HepG2 (cell line): Measurements from ENCODE around the gene MYLK. TPM values are rescaled to one million over a fixed set of nuclear protein-coding genes. Genes with fewer than 3 reads are reported as not detected.

Experiments used
- ASH2L ChIP-seq: fragments of 300-600, 200-600 bp; sonication (generic); IDR thresholded peaks from 2 replicates; pipeline ENCODE4 v1.7.0; 2017; ENCODE audit warnings: low read depth, mild to moderate bottlenecking, moderate library complexity, mixed read lengths, low read length; ENCODE audit not compliant: insufficient read length
- BHLHE40 ChIP-seq: IDR thresholded peaks from 2 replicates; pipeline ENCODE4 v1.6.1; 2011; ENCODE audit warnings: low read length, improper control_type of control experiment
- CCAR2 ChIP-seq: fragments of 200-400 bp; formaldehyde crosslinking; optimal IDR thresholded peaks from 2 replicates; pipeline ENCODE3; 2018; ENCODE audit warnings: low read depth, mild to moderate bottlenecking, low read length, moderate library complexity
- FOXK1 ChIP-seq: sonication (generic); formaldehyde crosslinking; IDR thresholded peaks from 2 replicates; pipeline ENCODE4 v1.4.0; 2020; ENCODE audit warnings: low read depth, missing genetic modification reagents, borderline replicate concordance
- MED8 ChIP-seq: sonication (generic); formaldehyde crosslinking; IDR thresholded peaks from 2 replicates; pipeline ENCODE4 v1.8.1; 2023; ENCODE audit warnings: mild to moderate bottlenecking, missing genetic modification reagents; ENCODE audit not compliant: insufficient replicate concordance
- MIXL1 ChIP-seq: IDR thresholded peaks from 2 replicates; pipeline ENCODE4 v1.6.1; 2016
- RAD51 ChIP-seq: fragments of 450-650 bp; IDR thresholded peaks from 2 replicates; pipeline ENCODE4 v1.6.1; 2016; ENCODE audit warnings: borderline replicate concordance
- REL ChIP-seq: sonication (generic); formaldehyde crosslinking; conservative IDR thresholded peaks from 2 replicates; pipeline ENCODE4 v1.8.0; 2022; ENCODE audit warnings: mild to moderate bottlenecking, missing genetic modification reagents, moderate library complexity
- SNRNP70 ChIP-seq: fragments of 200-400 bp; formaldehyde crosslinking; IDR thresholded peaks from 2 replicates; pipeline ENCODE4 v1.6.1; 2017; ENCODE audit warnings: mild to moderate bottlenecking, low read depth, low read length, moderate library complexity
- TBP ChIP-seq: sonication (generic); formaldehyde crosslinking; IDR thresholded peaks from 2 replicates; pipeline ENCODE4 v1.5.0; 2020; ENCODE audit warnings: missing genetic modification reagents
- ZFP41 ChIP-seq: sonication (generic); formaldehyde crosslinking; IDR thresholded peaks from 2 replicates; pipeline ENCODE4 v1.4.0; 2020; ENCODE audit warnings: mild to moderate bottlenecking, missing genetic modification reagents, borderline replicate concordance
- ZNF138 ChIP-seq: sonication (generic); formaldehyde crosslinking; IDR thresholded peaks from 2 replicates; pipeline ENCODE4 v1.5.0; 2020; ENCODE audit warnings: mild to moderate bottlenecking, low read depth, missing genetic modification reagents
- ZNF337 ChIP-seq: sonication (generic); formaldehyde crosslinking; IDR thresholded peaks from 2 replicates; pipeline ENCODE4 v1.5.1; 2020; ENCODE audit warnings: missing genetic modification reagents, low read depth, mild to moderate bottlenecking, borderline replicate concordance
- ZNF569 ChIP-seq: sonication (generic); formaldehyde crosslinking; IDR thresholded peaks from 2 replicates; pipeline ENCODE4 v1.5.0; 2020; ENCODE audit warnings: mild to moderate bottlenecking, missing genetic modification reagents, moderate library complexity, borderline replicate concordance
- polyA plus RNA-seq, 8 experiments: library from polyadenylated mRNA; depleted of rRNA in 3 of 8; stranded (reverse) in 7 of 8; unstranded in 1 of 8; fragments of >200 nt; fragmentation: Illumina TruSeq in 4 of 8; extraction: Trizol in 4 of 8; gene quantifications; 2 replicates each; pipeline versions ENCODE4 v1.2.1 to v1.2.3, GENCODE V29; 2011 to 2016; ENCODE audit warnings: low read depth in 4 of 8, missing spikeins in 1 of 8, mixed read lengths in 1 of 8; ENCODE audit not compliant: insufficient read depth in 1 of 8
- total RNA-seq, 5 experiments: library from RNA; depleted of rRNA; stranded (reverse); fragments of >200 nt; fragmentation: Illumina TruSeq; extraction: Trizol; gene quantifications; 2 replicates each; pipeline ENCODE4 v1.2.3, GENCODE V29; 2016; ENCODE audit warnings: low read depth in 1 of 5
- TF ChIP-seq, protein P1 (sequence below): sonication (generic); formaldehyde crosslinking; IDR thresholded peaks from 2 replicates; pipeline ENCODE4 v1.5.1; 2020; ENCODE audit warnings: mild to moderate bottlenecking, moderate library complexity, missing genetic modification reagents
- TF ChIP-seq, protein P2 (sequence below): sonication (generic); formaldehyde crosslinking; IDR thresholded peaks from one replicate; pipeline ENCODE4 v1.5.1; 2020; ENCODE audit warnings: mild to moderate bottlenecking, missing genetic modification reagents; ENCODE audit errors: not compliant biosample characterization
- TF ChIP-seq, protein P3 (sequence below): IDR thresholded peaks from 2 replicates; pipeline ENCODE4 v1.6.1; 2016; ENCODE audit warnings: low read depth

Gene MYLK
- total and polyA plus RNA-seq, 2 of the 13 experiments (the other 11 are each of a cell fraction or from before 2014, with no cell fraction given): 10.6 to 34.9 TPM

DNA sequence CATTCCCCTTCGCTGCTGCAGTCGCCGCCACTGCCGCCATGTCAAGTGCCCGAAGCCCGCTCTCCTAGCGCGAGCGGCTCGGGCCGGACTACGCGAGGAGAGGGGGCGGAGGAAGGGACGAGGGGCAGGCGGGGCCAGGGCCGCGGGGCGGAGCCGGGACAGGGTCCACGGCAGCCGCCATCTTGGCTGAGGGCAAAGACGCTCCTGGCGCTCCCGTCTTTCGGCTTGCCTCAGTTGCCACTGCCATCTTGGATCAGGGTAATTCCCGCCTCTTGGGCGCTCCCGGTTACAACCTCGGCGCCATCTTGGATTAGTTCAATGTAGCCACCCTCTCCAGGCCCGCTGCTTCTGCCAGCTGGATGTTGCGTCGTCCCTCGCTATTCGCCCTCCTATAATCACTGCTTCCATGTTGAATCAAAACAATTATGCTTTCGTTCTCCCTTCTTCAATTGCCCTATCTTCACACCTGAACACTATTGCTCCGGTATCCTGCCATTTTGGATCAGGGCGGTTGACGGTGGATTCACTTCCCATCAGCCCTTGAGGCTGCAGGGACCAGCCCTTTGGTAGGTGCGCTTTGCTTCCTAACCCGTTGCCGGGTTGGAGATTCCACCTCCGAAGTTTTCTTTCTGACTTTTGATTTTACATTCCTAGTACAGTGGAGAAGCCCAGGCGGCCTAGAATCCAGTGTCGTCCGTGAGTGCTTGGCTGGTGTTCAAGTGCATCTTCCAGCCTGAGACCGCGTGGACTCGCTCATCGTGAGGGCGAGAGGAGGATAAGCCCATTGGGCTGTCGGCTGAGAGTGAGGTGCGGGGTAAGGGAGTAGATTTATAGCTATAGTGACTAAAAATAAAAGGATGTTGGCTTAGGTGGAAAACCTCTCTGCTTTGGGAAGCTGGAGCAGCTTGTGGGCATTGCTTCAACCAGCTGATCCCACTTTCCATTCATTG, 298.9 kb downstream of the MYLK start, which contains the start of gene HACD2 (continued):
- TF ChIP-seq, protein P1, sequence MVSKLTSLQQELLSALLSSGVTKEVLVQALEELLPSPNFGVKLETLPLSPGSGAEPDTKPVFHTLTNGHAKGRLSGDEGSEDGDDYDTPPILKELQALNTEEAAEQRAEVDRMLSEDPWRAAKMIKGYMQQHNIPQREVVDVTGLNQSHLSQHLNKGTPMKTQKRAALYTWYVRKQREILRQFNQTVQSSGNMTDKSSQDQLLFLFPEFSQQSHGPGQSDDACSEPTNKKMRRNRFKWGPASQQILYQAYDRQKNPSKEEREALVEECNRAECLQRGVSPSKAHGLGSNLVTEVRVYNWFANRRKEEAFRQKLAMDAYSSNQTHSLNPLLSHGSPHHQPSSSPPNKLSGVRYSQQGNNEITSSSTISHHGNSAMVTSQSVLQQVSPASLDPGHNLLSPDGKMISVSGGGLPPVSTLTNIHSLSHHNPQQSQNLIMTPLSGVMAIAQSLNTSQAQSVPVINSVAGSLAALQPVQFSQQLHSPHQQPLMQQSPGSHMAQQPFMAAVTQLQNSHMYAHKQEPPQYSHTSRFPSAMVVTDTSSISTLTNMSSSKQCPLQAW (CRISPR knock-in tag): peak; percentile 16; the same call in 1 of the 2 replicates
- TF ChIP-seq ZNF569 (CRISPR knock-in tag): no peak
- peak; percentile 82 for TF ChIP-seq MED8
- no peak for TF ChIP-seq FOXK1 (CRISPR knock-in tag)
- TF ChIP-seq ZFP41 (CRISPR knock-in tag): 0 out of 2 replicates have a peak, but pooled peaks have one; percentile 3
- TF ChIP-seq RAD51: no peak
- TF ChIP-seq, protein P2, sequence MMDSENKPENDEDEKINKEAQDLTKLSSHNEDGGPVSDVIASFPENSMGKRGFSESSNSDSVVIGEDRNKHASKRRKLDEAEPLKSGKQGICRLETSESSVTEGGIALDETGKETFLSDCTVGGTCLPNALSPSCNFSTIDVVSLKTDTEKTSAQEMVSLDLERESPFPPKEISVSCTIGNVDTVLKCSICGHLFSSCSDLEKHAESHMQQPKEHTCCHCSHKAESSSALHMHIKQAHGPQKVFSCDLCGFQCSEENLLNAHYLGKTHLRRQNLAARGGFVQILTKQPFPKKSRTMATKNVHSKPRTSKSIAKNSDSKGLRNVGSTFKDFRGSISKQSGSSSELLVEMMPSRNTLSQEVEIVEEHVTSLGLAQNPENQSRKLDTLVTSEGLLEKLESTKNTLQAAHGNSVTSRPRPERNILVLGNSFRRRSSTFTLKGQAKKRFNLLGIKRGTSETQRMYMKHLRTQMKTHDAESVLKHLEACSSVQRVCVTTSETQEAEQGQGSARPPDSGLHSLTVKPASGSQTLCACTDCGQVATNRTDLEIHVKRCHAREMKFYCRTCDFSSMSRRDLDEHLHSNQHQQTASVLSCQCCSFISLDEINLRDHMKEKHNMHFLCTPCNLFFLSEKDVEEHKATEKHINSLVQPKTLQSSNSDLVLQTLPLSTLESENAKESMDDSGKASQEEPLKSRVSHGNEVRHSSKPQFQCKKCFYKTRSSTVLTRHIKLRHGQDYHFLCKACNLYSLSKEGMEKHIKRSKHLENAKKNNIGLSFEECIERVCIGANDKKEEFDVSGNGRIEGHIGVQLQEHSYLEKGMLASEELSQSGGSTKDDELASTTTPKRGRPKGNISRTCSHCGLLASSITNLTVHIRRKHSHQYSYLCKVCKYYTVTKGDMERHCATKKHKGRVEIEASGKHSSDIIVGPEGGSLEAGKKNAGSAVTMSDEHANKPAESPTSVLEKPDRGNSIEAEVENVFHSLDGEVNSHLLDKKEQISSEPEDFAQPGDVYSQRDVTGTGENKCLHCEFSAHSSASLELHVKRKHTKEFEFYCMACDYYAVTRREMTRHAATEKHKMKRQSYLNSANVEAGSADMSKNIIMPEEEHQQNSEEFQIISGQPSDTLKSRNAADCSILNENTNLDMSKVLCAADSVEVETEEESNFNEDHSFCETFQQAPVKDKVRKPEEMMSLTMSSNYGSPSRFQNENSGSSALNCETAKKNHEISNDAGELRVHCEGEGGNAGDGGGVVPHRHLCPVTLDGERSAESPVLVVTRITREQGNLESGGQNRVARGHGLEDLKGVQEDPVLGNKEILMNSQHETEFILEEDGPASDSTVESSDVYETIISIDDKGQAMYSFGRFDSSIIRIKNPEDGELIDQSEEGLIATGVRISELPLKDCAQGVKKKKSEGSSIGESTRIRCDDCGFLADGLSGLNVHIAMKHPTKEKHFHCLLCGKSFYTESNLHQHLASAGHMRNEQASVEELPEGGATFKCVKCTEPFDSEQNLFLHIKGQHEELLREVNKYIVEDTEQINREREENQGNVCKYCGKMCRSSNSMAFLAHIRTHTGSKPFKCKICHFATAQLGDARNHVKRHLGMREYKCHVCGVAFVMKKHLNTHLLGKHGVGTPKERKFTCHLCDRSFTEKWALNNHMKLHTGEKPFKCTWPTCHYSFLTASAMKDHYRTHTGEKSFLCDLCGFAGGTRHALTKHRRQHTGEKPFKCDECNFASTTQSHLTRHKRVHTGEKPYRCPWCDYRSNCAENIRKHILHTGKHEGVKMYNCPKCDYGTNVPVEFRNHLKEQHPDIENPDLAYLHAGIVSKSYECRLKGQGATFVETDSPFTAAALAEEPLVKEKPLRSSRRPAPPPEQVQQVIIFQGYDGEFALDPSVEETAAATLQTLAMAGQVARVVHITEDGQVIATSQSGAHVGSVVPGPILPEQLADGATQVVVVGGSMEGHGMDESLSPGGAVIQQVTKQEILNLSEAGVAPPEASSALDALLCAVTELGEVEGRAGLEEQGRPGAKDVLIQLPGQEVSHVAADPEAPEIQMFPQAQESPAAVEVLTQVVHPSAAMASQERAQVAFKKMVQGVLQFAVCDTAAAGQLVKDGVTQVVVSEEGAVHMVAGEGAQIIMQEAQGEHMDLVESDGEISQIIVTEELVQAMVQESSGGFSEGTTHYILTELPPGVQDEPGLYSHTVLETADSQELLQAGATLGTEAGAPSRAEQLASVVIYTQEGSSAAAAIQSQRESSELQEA (CRISPR knock-in tag): no peak
- TF ChIP-seq, protein P3, sequence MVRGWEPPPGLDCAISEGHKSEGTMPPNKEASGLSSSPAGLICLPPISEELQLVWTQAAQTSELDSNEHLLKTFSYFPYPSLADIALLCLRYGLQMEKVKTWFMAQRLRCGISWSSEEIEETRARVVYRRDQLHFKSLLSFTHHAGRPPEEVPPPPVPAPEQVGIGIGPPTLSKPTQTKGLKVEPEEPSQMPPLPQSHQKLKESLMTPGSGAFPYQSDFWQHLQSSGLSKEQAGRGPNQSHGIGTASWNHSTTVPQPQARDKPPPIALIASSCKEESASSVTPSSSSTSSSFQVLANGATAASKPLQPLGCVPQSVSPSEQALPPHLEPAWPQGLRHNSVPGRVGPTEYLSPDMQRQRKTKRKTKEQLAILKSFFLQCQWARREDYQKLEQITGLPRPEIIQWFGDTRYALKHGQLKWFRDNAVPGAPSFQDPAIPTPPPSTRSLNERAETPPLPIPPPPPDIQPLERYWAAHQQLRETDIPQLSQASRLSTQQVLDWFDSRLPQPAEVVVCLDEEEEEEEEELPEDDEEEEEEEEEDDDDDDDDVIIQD (CRISPR knock-in tag): no peak
- TF ChIP-seq ZNF337 (CRISPR knock-in tag): no peak; the same call in 1 of the 2 replicates
- TF ChIP-seq TBP (CRISPR knock-in tag): no peak
- 0 out of 2 replicates have a peak, but pooled peaks have one; percentile 56 for TF ChIP-seq REL (CRISPR knock-in tag)
- TF ChIP-seq MIXL1 (CRISPR knock-in tag): peak; percentile 33; the same call in 1 of the 2 replicates
- no peak for TF ChIP-seq CCAR2
- no peak for TF ChIP-seq ZNF138
- TF ChIP-seq BHLHE40: no peak
- no peak for TF ChIP-seq SNRNP70
- peak; percentile 44 for TF ChIP-seq ASH2L
